Measurements from ENCODE around the gene RPA1.

- TF ChIP-seq, protein P1, sequence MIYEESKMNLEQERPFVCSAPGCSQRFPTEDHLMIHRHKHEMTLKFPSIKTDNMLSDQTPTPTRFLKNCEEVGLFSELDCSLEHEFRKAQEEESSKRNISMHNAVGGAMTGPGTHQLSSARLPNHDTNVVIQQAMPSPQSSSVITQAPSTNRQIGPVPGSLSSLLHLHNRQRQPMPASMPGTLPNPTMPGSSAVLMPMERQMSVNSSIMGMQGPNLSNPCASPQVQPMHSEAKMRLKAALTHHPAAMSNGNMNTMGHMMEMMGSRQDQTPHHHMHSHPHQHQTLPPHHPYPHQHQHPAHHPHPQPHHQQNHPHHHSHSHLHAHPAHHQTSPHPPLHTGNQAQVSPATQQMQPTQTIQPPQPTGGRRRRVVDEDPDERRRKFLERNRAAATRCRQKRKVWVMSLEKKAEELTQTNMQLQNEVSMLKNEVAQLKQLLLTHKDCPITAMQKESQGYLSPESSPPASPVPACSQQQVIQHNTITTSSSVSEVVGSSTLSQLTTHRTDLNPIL (CRISPR knock-in tag; IDR thresholded peaks at IDR 0.05): no peak
- TF ChIP-seq KDM1A (IDR thresholded peaks at IDR 0.05) (no peak), HIVEP1 (CRISPR knock-in tag; IDR thresholded peaks at IDR 0.05) (no peak), GABPA (tag; conservative IDR thresholded peaks at IDR 0.05; ENCODE audit: low read depth) (no peak)
Measured at GRCh38 chr17:1873418-1873817, 43.6 kb downstream of the RPA1 start.
